Measurements from ENCODE around the gene SCFD2.
"Not testable (repeated sequence)": the region's sequence is repeated elsewhere in the genome, so short reads cannot be mapped to it uniquely, and the experiment has no call there.

SCFD2 gene

GRCh38 chr4:53066155-53066554, 299.7 kb downstream of the SCFD2 start:
- no peak for TF ChIP-seq CTCF (IDR thresholded peaks at IDR 0.05; ENCODE audit: low read depth, low read length)
- H3K4me3 ChIP-seq (ENCODE audit: low read depth, low read length) = no peak overlapping the region

GRCh38 chr4:53064609-53065008, 301.3 kb downstream of the SCFD2 start:
- H3K4me3 ChIP-seq (ENCODE audit: low read depth, low read length) = no peak overlapping the region
- no peak for TF ChIP-seq CTCF (IDR thresholded peaks at IDR 0.05; ENCODE audit: low read depth, low read length)

GRCh38 chr4:53061091-53061850, 304.6 kb downstream of the SCFD2 start:
- TF ChIP-seq CTCF (IDR thresholded peaks at IDR 0.05; ENCODE audit: low read depth, low read length) = no peak
- no peak overlapping the region for H3K4me3 ChIP-seq (ENCODE audit: low read depth, low read length)

GRCh38 chr4:53060278-53060677, 305.6 kb downstream of the SCFD2 start:
- H3K4me3 ChIP-seq (ENCODE audit: low read depth, low read length) = no peak overlapping the region
- no peak for TF ChIP-seq CTCF (IDR thresholded peaks at IDR 0.05; ENCODE audit: low read depth, low read length)

GRCh38 chr4:53059871-53060270, 306.0 kb downstream of the SCFD2 start:
- TF ChIP-seq CTCF (IDR thresholded peaks at IDR 0.05; ENCODE audit: low read depth, low read length) = no peak
- H3K4me3 ChIP-seq (ENCODE audit: low read depth, low read length) = no peak overlapping the region

- no peak for TF ChIP-seq CTCF (IDR thresholded peaks at IDR 0.05; ENCODE audit: low read depth, low read length)
- H3K4me3 ChIP-seq (ENCODE audit: low read depth, low read length) = no peak overlapping the region
Measured at GRCh38 chr4:53059256-53059655, 306.6 kb downstream of the SCFD2 start.

- no peak for TF ChIP-seq CTCF (IDR thresholded peaks at IDR 0.05; ENCODE audit: low read depth, low read length)
- no peak overlapping the region for H3K4me3 ChIP-seq (ENCODE audit: low read depth, low read length)
Measured at GRCh38 chr4:53057679-53058078, 308.2 kb downstream of the SCFD2 start.

GRCh38 chr4:53057108-53057507, 308.8 kb downstream of the SCFD2 start:
- H3K4me3 ChIP-seq (ENCODE audit: low read depth, low read length) = not testable (repeated sequence)
